Measurements from ENCODE around the gene RNPS1.

DNA sequence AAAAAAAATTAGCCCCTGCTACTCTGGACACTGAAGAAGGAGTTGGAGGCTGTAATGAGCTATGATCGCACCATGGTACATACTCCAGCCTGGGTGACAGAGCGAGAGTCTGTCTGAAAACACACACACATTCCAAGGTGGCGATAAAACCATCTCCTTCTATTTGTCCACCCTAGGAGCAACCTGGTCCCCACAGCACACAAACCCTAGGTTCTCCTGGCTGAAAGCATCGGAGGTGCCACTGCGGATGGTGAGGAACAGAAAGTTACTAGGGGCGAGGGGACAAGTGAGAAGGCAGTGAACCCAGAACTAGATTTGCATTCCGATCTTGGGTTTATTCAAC is 15.1 kb downstream of the RNPS1 start:
- TF ChIP-seq, protein P1, sequence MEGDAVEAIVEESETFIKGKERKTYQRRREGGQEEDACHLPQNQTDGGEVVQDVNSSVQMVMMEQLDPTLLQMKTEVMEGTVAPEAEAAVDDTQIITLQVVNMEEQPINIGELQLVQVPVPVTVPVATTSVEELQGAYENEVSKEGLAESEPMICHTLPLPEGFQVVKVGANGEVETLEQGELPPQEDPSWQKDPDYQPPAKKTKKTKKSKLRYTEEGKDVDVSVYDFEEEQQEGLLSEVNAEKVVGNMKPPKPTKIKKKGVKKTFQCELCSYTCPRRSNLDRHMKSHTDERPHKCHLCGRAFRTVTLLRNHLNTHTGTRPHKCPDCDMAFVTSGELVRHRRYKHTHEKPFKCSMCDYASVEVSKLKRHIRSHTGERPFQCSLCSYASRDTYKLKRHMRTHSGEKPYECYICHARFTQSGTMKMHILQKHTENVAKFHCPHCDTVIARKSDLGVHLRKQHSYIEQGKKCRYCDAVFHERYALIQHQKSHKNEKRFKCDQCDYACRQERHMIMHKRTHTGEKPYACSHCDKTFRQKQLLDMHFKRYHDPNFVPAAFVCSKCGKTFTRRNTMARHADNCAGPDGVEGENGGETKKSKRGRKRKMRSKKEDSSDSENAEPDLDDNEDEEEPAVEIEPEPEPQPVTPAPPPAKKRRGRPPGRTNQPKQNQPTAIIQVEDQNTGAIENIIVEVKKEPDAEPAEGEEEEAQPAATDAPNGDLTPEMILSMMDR (IDR thresholded peaks at IDR 0.05): no peak
- no peak for TF ChIP-seq POLR2A (IDR thresholded peaks at IDR 0.05)

Measured in adrenal gland (tissue), 5 donors.